G401 (cell line): ENCODE data around the gene KIF7. TPM values are rescaled to one million over a fixed set of nuclear protein-coding genes. Genes with fewer than 3 reads are reported as not detected.

Source experiments
- DNase-seq: peaks from one replicate; pipeline ENCODE4 v3.0.0-alpha.2; 2015; ENCODE audit warnings: low spot score
- in situ Hi-C: cut with HindIII; loops from 2 replicates; pipeline ENCODE4 v1.10.0; 2016; ENCODE audit warnings: low sequenced_read_pairs, mixed read lengths
- total RNA-seq: library from RNA; depleted of rRNA; stranded (reverse); fragments of >200 nt; shearing (Covaris generic); gene quantifications from 2 replicates; pipeline ENCODE4 v1.2.3, GENCODE V29; 2014

The KIF7 gene
- total RNA-seq, 1 experiment from 2014 or later, result 21.5 TPM

GRCh38 chr15:89654301-89654761 lies 936 bp downstream of the KIF7 start:
- DNase-seq, result no peak
- in situ Hi-C loops, result no loop called here

- DNase-seq, result no peak
- in situ Hi-C loops, result no loop called here
Observed at GRCh38 chr15:89653578-89653977, 1.7 kb downstream of the KIF7 start.

GRCh38 chr15:89652666-89653065 lies 2.6 kb downstream of the KIF7 start:
- in situ Hi-C loops, result no loop called here
- no peak for DNase-seq

GRCh38 chr15:89652131-89652530 lies 3.1 kb downstream of the KIF7 start:
- in situ Hi-C loops, result no loop called here
- no peak for DNase-seq

- in situ Hi-C loops, result no loop called here
- DNase-seq, result no peak
Observed at GRCh38 chr15:89649716-89650115, 5.6 kb downstream of the KIF7 start.

GRCh38 chr15:89649013-89649625 lies 6.1 kb downstream of the KIF7 start:
- DNase-seq, result no peak
- in situ Hi-C loops, result no loop called here

GRCh38 chr15:89648106-89649012 lies 6.9 kb downstream of the KIF7 start:
- no peak for DNase-seq
- in situ Hi-C loops, result no loop called here

- DNase-seq, result peak; percentile 36
- in situ Hi-C loops, result no loop called here
Observed at GRCh38 chr15:89647191-89647851, 7.9 kb downstream of the KIF7 start.

- DNase-seq, result no peak
- in situ Hi-C loops, result no loop called here
Observed at GRCh38 chr15:89646416-89647141, 8.7 kb downstream of the KIF7 start.

GRCh38 chr15:89645680-89646079 lies 9.6 kb downstream of the KIF7 start:
- in situ Hi-C loops, result no loop called here
- no peak for DNase-seq

GRCh38 chr15:89642106-89642505 lies 13.2 kb downstream of the KIF7 start:
- no peak for DNase-seq
- in situ Hi-C loops, result no loop called here

- in situ Hi-C loops, result no loop called here
Observed at GRCh38 chr15:89641053-89641452, 14.2 kb downstream of the KIF7 start.

GRCh38 chr15:89640245-89640644 lies 15.0 kb downstream of the KIF7 start:
- in situ Hi-C loops, result no loop called here
- no peak for DNase-seq

More at GRCh38 chr15:89641053-89641452, 14.2 kb downstream of the KIF7 start:
- DNase-seq, result no peak

- in situ Hi-C loops, result no loop called here
- DNase-seq, result no peak
Observed at GRCh38 chr15:89633585-89633984, 21.7 kb downstream of the KIF7 start.

GRCh38 chr15:89632563-89633430 lies 22.5 kb downstream of the KIF7 start:
- in situ Hi-C loops, result no loop called here
- no peak for DNase-seq

- in situ Hi-C loops, result no loop called here
- DNase-seq, result no peak
Observed at GRCh38 chr15:89631902-89632264, 23.4 kb downstream of the KIF7 start.

GRCh38 chr15:89630974-89631901 lies 24.0 kb downstream of the KIF7 start:
- DNase-seq, result no peak
- in situ Hi-C loops, result no loop called here

- no peak for DNase-seq
- in situ Hi-C loops, result no loop called here
Observed at GRCh38 chr15:89630260-89630659, 25.0 kb downstream of the KIF7 start.
